HG03575 (cell line): ENCODE data around the gene IL4I1.
"Not testable (repeated sequence)": the region's sequence is repeated elsewhere in the genome, so short reads cannot be mapped to it uniquely, and the experiment has no call there.

ENCODE experiments used
- ATAC-seq: cut with Tn5 transposase; IDR thresholded peaks from one replicate; pipeline ENCODE4 v1.9.1; 2021; ENCODE audit not compliant: unreplicated experiment, insufficient number of reproducible peaks, low FRiP score; ENCODE audit errors: extremely low read depth

The IL4I1 gene

GRCh38 chr19:49926515-49926914 lies 29.8 kb upstream of the IL4I1 start:
- no peak for ATAC-seq

- ATAC-seq, result no peak
Observed at GRCh38 chr19:49925486-49925885, 28.8 kb upstream of the IL4I1 start.

GRCh38 chr19:49924881-49925210 lies 28.2 kb upstream of the IL4I1 start:
- ATAC-seq, result not testable (repeated sequence)

GRCh38 chr19:49924004-49924880 lies 27.6 kb upstream of the IL4I1 start:
- ATAC-seq, result no peak

- no peak for ATAC-seq
Observed at GRCh38 chr19:49923055-49924003, 26.6 kb upstream of the IL4I1 start.

- no peak for ATAC-seq
Observed at GRCh38 chr19:49921871-49922795, 25.4 kb upstream of the IL4I1 start.

- no peak for ATAC-seq
Observed at GRCh38 chr19:49920624-49921363, 24.1 kb upstream of the IL4I1 start.

GRCh38 chr19:49918089-49918488 lies 21.4 kb upstream of the IL4I1 start:
- ATAC-seq, result no peak

GRCh38 chr19:49916839-49917733 lies 20.4 kb upstream of the IL4I1 start:
- ATAC-seq, result no peak

- ATAC-seq, result no peak
Observed at GRCh38 chr19:49915271-49915670, 18.6 kb upstream of the IL4I1 start.

- ATAC-seq, result no peak
Observed at GRCh38 chr19:49913720-49914119, 17.0 kb upstream of the IL4I1 start.

GRCh38 chr19:49912965-49913685 lies 16.4 kb upstream of the IL4I1 start:
- no peak for ATAC-seq

GRCh38 chr19:49911381-49912145 lies 14.9 kb upstream of the IL4I1 start:
- no peak for ATAC-seq

- no peak for ATAC-seq
Observed at GRCh38 chr19:49910179-49910578, 13.5 kb upstream of the IL4I1 start.

GRCh38 chr19:49908480-49909420 lies 12.1 kb upstream of the IL4I1 start:
- no peak for ATAC-seq
